EL (cell line): ENCODE results near the gene RTKN2.
A peak's percentile ranks its signal among the peaks of the same experiment; 100 is the strongest.

Source experiments
- DNase-seq: peaks from one replicate; pipeline ENCODE4 v3.0.0-alpha.2; 2016

Gene RTKN2

DNA sequence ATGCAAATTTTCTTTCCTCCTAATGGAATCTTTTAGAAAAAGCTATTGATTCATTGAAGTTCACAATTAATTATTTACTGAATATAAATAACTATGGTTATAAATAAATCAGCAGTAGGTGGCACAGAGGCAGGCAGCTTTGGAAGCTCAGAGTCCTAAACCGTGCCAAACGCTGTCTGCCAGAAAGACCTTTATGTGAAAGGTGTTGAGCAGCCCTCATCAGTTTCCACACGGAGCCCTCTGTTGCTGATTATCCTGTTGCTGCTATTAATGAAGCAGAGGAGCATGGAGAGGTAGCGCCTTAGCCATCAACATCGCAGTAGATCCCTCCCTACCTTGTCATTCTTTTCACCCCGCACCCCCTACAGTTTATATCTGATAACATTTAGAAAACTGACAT lies 51.0 kb downstream of the RTKN2 start:
- DNase-seq: no peak

DNA sequence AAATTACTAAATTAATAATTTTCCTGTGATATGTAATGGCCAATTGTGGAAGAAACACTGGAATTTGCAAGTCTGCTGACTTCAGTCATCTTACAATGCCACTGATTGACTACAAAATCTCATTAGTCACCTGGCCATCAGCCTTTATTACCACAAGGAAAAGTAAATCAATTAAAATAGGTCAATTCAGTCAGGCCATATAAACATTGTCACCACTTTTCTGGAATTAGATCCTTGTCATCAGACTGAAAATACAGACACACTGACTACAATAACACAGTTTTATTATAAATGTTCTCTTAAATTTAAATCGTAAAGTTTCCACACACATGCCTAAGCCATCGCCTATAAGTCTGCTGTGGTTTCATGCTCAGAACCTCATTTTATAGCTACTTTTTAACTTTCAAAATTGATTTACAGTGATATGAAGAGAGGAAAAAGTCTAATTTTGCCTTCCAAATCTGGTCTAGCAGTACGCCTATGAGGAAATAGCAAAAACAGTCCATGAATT lies 54.2 kb downstream of the RTKN2 start:
- DNase-seq: no peak

DNA sequence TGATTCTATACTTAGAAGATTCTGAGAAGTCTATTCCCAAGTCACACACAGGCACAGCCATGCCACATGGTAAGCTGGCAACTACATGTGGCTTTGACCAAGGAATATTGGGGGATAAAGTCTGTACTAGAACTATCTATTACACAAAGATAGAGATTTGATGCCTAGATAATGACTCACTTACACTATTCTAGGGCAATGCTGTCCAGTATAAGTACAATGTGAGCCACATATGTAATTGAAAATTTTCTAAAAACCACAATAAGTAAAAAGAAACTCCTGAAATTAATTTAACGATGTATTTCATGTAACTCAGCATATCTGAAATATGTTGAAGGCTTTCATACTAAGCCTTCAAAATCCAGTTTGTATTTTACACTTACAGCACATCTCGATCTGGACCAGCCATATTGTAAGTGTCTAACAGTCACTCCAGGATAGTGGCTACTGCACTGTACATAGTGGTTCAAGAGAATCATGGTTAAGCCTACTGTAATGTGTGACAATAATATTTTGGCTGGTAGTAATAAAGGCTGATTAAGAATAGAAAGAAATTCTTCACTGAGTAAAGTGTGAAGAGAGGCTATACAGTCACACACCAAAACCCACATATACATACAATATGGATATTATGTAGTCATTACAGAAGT lies 62.8 kb downstream of the RTKN2 start:
- DNase-seq: no peak

DNA sequence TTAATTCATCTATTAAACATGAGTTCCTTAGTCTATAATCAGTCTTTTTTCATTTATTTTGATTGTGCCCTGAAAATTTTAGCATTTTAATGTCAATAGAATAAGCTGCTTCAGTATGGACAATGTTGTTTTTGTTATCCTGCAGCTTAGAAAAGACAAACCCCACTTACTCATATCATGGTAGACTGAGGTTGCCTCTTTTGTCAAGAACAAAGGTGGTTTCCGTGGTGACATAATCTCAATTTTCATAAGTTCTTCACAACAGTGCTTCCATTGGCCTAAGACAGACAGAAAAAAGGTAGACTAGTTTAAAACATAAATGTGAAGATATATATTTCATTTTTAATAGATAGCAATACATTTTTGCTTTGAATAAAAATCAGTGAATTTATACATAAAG lies 69.1 kb downstream of the RTKN2 start:
- DNase-seq: no peak

DNA sequence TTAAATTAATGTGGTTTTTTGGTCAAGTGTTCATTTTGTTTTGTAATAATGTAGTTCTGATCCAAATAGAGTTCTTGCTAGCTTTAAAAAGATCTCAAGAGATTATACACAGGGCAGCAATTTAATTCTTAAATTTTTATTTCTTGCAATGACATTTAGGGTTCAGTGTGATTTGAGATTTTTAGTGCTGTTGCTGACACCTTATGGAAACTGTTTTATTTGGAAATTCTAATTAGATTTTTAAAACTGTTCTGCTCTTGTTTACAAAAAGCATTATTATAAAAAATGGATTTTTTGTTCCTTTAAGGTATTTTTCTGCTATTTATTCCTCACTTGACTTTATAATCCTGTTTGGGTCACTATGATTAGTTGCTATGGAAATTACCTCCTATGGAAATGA lies 72.1 kb downstream of the RTKN2 start:
- DNase-seq: no peak

DNA sequence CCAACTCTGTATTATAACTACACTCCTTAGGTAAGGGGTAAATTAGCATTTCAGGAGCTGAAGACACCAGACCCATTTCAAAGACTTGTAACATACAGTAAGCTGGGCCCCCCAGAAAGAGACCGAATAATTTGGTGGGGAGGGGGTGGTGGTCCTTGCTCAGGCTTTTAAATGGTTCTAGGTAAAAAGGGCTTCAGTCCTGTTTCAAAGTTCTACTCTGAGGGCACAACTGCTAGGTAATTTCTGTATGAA lies 73.0 kb downstream of the RTKN2 start:
- DNase-seq: no peak

DNA sequence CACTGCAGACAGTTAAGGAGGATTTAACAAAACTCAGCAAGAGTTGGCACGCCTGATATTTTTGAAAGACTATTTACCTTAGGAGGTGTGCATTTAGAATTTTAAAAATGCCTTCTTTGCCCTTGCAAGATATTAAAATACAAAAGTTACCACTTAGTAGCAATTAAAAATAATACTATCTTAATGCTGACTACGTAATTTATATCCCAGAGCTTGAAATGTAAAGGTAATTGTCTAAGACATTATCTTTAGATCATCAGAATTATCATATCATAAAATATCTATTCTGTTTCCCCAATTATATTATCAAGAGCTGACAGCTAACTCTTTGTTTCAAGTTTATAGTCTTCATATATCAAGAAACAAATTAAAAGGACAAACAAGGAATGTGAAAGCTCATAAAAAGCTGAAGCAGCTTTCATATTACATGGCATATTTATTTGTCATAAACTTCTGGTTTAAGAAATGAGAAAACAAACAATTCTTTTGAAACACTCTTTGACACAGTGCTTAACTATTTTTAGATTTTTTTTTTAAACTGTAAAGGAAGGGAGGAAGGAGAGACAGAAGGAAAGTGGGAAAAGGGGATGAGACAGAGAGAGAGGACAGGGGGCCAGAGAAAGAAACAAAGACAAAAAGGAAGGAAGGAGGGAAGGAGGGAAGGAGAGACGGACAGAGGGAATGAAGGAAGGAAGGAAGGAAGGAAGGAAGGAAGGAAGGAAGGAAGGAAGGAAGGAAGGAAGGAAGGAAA lies 73.5 kb downstream of the RTKN2 start:
- DNase-seq: no peak

DNA sequence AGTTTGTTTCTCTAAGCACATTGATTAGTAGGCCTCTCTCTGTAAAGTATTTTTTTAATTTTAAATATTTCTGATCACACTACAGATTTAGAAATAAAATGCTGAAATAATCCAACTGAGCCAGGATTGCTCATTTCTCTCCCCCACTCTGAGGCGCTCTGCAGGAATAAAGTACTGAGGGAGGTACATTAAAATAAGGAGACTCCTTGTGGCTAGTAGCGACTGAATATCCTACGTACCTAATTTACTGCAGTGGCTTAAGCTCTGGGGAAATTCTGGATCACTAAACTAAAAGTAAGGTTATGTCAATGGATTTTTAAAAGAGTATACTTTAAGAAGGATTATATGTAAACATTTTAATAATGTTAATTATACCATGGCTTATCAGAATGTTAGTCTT lies 75.2 kb downstream of the RTKN2 start:
- no peak for DNase-seq

DNA sequence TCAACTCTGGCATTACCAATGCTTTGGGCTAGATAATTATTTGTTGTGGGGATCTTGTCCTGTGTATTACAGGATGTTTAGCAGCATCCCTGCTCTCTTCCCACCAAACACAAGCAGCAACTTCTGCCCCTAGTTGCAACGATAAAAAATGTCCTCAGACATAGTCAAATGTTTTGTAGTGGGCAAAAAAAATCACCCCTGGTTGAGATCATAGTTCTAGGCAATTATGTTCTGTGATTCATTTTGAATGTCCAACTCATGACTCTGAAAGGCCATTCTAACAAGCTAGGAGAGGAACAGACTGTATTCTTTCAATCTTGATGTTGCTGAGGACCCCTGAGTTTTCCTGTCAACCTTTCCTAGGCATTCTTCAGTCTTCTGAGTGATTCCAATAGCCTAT lies 79.5 kb downstream of the RTKN2 start:
- no peak for DNase-seq

DNA sequence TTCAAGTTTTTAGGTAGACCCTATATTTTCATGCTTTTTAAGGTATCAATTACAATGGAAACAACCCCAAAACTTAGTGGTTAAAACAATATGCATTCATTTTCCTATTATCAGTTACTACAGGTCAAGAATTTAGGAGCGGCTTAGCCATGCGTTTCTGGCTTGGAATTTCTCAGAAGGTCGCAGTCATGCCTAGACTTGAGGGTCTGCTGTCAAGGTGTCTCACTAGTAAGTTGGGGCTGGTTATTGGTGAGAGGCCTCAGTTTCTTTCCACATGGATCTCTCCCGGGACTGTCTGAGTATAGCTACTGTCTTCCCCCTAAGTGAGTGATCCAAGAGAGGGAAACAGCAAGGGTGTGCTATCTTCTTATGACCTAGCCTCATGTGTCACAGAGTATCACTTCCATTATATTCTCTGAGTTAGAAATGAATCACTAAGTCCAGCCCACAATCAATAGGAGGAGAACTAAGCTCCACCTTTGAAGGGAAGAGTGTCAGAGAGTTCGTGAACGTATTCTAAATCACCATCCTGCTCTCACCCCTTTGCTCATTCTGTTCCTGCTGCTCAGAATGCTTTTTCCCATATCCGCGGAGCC lies 80.5 kb downstream of the RTKN2 start:
- no peak for DNase-seq

DNA sequence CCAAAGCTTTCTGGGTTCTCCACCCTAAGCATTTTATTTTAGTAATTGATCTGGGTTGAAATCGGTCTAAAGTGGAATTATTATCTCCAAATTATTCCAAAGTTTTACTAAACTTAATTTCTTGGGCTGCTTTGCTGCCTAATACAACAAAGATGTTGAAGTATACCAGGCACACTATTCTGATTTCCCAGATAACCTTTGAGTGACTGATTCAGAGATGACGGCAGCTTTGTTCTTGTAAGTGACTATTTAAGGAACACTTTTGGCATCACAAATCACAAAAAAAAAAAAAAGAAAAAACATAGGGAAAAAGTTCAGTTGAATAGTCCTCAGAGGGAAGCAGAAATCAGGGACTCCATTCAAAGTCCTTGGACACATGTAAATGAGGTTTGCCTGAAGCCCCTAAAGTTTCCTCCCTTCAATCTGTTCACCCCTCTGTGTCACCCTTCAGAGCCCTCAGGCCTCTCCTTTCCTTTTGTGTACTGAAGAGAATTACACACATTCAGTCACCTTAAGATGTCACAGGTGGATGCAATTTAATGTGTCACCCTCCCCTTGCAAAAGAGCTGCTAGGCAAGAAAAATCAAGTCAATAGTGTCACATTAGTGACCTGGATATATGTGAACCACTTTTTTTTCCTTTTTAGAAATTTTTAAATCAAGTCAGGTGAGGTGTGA lies 81.5 kb downstream of the RTKN2 start:
- DNase-seq: no peak

DNA sequence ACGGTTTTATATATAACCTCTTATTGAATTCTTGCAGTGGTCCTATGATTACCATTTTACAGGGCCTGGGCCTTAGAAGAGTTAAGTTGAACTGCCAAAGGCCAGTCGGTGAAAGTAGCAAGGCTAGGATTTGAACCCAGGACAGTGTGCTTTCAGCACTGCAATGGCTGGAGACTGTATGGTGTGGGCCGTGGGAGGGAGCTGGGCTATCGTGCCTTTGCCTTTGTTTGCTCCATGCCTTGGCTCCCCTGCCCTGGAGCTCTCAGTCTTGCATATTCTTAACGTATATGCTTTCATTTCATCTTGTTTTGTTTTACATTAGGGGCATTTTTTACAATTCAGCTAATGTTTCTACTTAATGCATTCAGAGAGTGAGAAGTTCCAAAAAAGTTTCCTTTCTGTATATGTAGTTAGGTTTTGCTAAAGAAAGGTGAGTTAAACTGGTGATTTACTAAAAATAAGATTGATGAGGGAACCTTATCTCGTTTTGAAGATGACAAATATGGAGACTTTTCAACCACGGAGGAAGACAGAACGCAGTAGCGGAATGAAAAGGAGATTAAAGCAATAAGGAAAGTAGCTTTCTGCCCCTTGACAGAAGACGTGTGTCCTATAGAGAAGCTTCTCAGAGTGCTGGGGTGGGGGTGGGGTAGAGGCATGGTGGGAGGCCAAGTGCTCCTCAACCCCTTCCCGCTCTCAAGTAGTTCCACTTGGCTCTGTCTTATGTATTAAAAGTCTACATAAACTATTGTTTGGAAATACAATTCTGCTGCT lies 82.5 kb downstream of the RTKN2 start:
- DNase-seq: no peak

DNA sequence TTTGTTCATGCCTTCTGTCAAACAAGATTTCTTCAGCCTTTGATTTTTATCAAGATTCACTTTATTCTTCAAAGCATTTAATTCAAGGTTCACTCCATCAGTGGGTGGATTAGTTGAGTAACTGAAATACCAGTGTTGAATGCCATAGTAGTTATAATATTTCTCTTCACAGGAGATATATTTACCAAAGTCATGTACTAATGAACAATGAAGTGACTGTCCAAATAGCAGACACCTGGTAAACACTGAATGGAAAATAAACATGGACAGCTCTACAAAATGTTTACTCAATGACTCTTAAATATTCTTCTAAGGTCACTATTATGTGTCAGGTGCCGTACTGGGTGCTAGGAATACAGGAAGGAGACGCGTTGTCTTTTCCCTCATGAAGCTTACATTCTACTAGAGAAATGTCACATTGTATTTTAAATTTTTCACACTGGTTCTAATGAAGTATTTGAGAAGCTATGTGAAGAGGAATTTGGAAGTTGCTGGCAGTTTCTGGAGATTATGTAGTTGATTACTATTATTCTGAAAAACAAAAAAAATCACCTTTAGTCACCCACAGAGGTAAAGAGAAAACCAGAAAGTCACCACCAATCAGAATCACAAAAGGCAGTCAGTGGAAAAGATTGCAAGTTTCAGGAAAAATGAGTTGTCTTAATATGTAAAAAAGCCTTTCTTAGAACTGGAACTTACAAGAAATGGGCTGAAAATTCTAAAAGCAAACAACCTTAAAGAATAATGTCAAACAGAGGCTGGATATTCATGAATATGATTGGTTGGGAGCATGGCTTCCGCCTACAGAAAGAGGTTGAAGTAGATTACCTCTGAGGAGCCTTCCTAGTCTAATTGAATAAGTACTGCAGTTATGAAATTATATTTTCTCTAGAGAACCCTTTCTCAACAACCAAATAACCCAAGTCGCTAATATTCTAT lies 84.5 kb downstream of the RTKN2 start:
- no peak for DNase-seq

DNA sequence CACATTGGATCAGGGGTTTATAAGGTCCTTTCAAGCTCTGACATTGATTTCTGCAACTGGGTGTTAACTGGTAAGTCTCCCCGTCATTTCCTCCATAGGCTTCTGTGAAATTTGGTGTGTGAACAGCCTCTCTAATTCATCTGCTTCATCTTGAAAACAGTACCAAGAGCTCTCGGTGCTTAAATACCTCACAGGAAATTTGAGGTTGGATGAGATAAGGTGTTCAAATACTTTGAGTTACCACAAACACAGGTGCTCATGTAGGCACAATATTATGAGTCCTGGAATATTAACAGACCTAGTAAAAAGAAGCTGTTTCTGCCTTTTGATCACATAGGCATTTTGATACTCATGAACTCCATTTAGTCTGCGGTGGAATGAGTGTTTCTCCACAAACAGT lies 85.2 kb downstream of the RTKN2 start:
- DNase-seq: no peak

DNA sequence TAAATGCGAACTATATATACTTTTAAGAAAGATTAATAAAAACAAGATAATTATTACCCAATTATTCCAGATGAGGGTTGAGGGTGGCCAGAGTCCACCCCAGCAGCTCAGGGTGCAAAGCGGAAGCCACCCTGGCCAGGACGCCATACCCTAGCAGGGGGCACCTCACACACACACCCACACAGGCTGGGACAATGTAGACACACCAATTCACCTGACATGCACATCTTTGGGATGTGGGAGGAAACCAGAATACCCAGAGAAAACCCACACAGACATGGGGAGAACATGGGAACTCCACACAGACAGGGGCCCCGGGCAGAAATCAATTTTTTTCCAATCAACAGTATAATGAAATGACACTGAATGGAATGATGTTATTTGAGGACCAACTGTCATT lies 86.0 kb downstream of the RTKN2 start:
- DNase-seq: no peak

DNA sequence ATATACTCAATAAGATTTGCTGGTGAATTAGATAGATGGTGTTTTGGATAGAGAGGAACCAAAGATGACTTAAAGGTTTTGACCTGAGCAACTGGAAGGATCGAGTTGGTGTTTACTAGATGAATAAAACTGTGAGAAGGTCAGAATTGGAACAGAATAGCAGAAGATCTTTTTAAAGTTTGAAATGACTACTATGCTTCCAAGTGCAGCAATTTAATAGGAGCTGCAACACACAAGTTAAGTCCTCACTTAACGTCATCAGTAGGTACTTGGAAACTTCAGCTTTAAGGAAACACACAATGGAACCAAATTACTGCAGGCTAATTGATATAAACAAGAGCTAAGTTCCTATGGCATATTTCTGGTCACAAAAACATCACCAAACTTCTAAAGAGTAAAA lies 86.5 kb downstream of the RTKN2 start:
- DNase-seq: no peak

DNA sequence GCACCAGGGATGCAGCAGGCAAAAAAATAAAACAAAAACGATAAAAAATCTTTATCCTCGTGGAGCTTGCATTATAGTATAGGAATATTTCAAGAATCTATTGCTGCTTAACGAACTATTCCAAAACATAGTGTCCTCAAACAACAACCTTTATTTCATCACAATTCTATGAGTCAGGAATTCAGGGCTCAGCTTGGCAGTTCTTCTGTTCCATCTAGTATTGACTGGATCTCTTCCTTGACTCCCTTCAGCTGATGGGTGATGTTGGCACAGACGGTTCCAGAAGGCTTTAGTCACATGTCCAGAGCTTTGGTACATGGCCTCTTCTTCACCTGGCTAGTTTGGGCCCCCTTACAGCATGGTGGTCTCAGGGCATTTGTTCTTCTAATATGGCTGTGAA lies 88.0 kb downstream of the RTKN2 start:
- no peak for DNase-seq

DNA sequence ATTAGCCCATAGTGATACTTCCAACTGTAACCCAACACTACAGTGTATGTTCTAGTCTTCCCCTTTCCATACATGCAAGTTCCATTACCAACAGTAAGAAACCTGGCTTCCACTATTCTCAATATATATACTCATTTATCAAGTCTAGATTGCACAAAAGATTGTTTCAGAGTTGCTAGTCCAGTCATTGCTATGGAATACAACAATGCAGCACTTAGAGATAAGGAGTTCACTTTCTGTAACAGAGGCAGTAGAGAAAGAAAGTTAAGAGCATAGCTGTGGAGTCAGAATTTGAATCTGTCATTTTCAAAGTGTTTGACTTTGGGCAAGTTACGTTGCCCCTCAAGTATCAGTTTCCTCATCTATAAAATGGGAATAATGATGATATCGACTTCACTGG lies 90.1 kb downstream of the RTKN2 start:
- DNase-seq: no peak

DNA sequence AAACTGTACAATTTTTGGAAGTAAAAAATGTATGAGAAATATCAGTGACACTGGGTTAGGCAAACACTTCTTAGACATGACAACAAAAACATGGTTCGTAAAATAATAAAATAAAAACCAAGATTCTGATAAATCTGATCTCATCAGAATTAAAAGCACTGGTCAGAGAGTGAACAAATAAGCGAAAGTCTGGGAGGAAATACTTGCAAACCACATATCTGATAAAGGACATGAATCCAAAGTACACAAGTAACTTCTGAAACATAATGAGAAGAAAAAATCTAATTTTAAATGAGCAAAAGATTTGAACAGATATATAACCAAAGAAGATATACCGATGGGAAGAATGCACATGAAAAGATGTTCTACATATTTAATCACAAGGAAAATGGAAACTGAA lies 91.5 kb downstream of the RTKN2 start:
- DNase-seq: no peak

DNA sequence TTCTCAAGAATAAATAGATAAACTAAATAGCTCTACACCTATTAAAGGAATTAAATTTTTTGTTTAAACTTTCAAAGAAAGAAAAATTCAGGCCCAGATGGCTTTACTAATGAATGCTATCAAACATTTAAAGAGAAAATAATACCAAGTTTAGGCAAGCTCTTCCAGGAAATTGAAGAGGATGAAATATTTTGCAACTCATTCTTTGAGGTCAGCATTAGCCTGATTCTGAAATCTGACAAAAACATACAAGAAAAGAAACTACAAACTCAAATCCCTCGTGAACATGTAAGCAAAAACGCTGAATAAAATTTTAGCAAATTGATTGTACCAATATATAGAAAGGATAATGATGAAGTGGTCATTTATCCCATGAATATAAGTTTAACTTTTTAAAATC lies 93.4 kb downstream of the RTKN2 start:
- DNase-seq: no peak

DNA sequence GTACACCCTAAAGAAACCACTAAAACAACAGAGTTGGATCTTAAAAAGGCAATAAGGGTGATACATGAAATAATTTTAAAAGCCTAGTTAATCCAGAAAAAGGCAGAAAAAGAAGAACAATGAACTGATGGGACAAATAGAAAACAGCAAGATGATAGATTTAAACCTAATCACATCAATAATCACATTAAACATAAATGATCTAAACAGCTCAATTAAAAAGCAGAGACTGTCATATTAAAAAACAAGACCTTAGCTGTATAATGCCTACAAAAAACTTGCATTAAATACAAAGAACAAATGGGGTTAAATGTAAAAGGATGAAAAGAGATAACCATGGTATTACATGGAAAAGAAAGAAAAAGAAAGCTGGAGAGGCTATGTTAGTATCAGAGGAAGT lies 96.2 kb downstream of the RTKN2 start:
- no peak for DNase-seq

DNA sequence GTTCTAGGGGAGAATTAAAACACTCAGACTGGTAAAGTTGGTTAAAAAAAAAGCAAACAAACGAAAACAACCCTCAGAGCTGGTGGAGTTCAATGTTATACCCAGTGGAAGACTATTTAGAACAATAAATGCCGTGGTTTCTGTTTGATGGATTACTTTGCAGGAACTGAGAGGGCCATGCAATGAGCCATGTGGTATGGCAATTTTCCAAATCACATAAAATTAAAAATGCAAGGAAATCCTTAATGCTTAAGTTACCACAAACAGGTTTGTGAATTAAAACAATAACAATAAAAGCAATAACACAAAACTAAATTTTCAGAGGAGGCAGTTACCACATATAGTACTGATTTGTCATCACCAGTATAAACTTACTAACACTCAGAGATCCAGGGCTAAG lies 96.9 kb downstream of the RTKN2 start:
- peak; percentile 47 for DNase-seq
